Jurkat, Clone E6-1 (cell line): ENCODE data around the gene CUX1.
"Not testable (repeated sequence)": the region's sequence is repeated elsewhere in the genome, so short reads cannot be mapped to it uniquely, and the experiment has no call there.

ENCODE experiments used
- DNase-seq: peaks from one replicate; pipeline ENCODE4 v3.0.0-alpha.2; 2011; ENCODE audit warnings: low read depth, low spot score
- H3K4me3 ChIP-seq: 2 replicates; pipeline ENCODE4 v1.5.1; 2011; ENCODE audit warnings: mild to moderate bottlenecking, low read length, control low read depth, moderate library complexity

CUX1 gene

DNA sequence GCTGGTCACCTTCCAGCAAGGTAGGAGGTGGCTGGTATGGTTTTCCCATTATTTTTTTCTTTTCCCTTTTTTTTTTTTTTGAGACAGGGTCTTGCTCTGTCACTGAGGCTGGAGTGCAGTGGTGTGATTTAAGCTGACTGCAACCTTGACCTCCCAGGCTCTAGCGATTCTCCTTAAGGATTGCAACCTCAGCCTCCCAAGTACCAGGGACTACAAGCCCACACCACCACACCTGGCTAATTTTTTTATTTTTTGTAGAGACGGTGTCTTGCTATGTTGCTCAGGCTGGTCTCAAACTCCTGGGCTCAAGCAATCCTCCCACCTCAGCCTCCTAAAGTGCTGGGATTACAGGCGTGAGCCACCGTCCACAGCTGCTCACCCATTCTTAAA lies 24.7 kb upstream of the CUX1 start:
- not testable (repeated sequence) for H3K4me3 ChIP-seq, DNase-seq

DNA sequence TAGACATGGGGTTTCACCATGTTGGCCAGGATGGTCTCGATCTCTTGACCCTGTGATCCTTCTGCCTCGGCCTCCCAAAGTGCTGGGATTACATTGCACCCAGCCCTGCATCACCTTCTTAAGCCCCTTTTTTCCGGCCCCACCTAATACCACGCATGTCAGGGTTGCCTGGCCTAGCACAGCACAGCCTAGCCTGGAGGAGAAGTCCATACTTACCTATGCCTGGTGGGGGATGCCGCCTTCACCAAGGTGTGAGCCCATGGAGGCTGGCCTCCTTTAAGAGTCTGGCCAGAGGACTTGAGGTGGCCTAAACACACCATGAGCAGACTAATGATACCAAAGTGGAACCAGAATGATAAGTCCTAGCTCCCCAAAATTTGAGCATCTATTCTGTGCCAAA lies 22.0 kb upstream of the CUX1 start:
- no peak overlapping the region for H3K4me3 ChIP-seq
- no peak for DNase-seq

DNA sequence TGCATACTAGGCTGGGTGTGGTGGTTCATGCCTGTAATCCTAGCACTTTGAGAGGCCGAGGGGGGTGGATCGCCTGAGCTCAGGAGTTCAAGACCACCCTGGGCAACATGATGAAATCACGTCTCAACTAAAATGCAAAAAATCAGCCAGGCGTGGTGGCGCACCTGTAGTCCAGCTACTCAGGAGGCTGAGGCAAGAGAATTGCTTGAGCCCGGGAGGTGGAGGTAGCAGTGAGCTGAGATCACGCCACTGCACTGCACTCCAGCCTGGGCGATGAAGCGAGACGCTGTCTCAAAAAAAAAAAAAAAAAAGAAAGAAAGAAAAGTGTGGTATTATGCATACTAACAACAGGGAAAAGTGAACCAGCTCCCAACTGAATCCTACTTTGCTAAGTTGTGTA lies 19.3 kb upstream of the CUX1 start:
- DNase-seq, H3K4me3 ChIP-seq: not testable (repeated sequence)

DNA sequence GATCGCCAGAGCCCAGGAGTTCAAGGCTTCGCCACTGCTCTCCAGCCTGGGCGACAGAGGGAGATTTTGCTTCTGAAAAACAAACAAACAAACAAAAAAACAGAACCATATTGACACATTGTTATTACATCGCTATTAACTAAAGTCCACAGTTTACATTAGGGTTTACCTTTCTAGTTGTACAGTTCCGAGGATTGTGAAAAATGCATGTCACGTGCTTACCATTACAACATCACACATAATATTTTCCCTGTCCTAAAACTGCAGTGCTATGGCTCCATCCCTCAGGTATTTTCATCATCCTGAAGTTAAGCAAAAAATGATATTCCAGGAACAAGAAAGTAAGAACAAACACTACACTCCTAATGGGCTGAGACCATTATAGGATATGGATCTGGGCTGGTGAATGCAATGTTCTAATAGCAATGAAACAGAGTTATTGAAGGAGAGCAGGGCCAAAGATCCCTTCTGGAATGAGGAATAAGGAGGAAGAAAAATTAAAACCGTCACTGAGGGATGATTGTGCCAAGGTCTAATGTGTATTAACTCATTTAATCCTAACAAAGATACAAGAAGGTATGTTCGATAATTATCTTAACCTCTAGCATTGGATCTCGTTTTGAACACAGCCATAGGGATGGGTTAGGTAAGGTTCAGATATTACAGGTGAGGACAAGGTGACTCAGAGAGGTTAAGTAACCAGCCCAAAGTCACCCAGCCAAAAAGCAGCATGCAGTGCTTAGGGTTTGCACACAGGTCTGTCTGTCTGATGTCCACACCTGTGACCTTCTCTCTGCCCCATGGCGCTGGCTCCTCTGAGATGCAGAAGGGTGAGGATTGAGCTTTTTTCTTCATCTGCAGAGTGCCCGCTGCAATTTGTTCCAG lies 14.0 kb upstream of the CUX1 start:
- no peak for DNase-seq
- H3K4me3 ChIP-seq = no peak overlapping the region

DNA sequence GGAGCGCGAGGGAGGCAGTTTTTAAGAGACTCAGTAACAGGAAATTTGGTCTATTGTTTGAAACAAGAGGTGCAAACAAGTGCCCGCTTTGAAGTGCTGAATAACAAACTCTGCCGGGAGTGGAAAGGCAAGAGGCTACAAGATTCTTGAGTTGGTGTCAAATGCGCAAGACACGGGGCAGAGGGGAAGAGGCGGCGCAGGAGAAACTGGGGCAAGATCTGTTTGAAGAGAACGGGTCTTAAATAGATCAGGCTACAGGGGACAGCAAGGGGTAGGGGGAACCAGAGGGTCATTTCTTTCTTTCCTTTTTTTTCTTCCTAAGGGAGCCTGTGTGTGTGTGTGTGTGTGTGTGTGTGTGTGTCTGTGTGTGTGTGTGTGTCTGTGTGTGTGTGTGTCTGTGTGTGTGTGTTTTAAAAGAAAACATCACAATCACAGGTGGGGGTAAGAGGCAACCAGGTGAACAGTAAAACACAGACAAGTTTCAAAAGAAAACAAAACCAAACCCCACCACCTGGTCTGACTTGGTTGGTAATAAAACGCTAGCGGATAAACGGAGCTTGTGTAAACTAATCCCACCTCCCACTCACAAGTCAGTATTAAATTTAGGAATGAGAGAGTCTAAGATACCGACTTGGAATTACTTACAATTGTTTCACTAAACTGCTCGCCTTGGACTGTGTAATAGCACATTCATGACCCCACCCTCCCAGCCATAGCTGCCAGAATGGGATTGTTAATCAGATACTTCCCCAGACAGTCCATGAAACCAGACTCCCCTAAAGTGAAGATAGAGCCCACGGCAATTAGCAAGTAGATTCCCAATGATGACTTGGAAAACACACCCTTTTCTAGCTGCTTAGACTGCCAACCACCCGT lies 13.1 kb upstream of the CUX1 start:
- no peak for DNase-seq
- no peak overlapping the region for H3K4me3 ChIP-seq

DNA sequence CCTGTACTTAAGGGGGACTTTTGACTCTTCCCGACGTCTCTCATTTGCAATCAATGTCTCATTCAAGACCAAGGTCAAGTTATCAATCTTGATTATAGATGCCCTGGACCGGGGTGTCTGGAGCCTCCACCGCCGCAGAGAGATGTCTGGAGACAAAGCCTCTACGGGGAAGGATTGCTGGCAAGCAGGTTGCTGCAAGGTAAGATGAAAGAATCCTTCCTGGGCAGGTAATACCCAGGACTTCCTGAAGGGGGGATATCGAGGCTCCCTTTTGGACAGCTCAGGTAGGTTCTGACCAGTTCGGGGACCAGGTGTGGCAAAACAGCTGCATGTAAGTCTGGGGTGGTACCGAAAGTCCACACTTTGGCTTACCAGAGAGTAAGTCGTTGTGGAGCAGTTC lies 12.5 kb upstream of the CUX1 start:
- no peak for DNase-seq
- H3K4me3 ChIP-seq = no peak overlapping the region

DNA sequence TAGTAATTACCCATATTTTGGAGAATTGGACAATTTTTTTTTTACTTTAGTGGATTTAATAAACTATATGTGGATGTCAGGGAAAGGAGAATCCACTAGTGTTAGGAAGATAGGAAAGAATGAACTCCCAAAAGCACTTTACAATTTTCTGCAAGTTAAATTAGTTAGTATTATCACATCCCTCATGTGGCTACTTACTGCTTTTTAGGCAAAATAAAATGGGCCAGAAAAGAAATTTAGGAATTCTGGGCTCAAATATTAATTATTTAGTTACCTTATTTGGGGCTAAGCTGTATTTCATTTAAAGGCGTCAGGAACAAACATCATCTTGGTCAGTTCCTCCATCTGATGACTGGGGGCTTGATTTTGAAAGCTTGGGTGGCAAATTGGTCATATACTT lies 4.8 kb upstream of the CUX1 start:
- no peak overlapping the region for H3K4me3 ChIP-seq
- DNase-seq = no peak

DNA sequence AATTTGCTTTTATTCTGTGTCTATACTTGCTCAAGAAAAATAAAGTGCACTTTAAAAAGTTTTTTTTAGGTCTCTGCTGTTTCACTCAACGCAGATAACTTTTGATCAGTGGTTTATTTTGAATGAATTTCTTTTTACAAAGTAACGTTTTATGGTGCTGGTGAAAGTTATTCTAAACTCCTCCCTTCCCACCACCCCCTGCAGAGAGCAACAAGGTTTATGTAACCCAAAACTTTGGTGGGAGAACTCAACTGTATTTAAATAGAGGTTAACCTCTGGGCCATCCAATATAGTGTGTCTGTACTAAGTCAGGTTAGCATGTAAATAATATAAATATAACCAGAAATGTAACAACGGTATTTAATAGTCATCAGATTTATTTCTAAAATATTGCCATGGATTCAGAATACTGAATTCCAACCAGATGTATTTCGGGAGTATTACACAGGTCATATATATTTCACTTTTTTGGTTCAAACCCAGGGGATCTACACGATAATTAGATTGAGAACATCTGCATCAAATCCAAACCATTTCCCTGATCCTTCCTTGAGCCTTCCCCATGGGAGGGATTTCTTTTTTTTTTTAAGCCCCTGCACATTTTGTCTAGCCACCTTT lies 3.9 kb upstream of the CUX1 start:
- no peak for DNase-seq
- H3K4me3 ChIP-seq = peak overlapping the region; percentile 67

DNA sequence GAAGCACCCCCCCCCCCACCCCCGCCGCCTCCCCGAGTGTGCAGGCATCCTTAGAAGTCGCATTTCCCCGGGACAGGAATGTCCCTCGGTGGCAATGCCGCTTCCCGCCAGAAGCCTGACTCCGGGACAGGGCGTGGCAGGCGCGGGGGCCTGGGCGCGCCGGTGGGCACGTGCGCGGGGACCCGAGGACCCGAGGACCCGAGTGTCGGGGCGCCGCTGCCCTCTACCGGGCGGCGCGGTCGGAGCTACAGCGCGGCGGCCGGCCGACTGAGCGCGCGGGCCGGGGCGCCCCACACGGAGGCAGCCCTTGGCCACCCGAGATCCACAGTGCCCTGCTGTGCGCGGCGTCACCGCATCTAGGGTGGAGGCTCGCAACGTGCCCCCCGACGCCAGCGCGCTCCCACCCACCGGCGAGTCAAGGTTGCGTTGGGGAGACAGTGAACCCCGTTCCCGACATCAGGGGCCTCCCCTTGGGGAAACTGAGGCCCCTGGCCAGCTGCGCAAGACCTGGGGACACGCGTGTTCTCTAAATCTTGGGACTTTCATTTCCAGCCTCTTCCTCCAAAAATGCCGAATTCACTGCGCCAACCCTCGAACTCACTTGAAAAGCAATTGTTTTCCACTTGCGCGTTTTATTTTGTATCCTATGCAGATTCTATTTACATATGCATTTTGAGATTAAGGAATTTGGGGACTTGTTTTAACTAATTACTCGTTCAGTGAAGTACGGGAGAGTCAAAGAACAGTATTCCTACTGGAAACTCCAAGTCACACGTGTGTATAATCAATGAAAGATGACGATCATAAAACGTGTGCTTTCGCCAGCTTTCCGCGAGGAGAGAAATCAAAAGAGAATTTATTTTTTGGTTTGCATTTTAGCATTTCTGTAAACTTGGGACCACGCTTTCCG lies 3.1 kb upstream of the CUX1 start:
- peak; percentile 42 for DNase-seq
- H3K4me3 ChIP-seq = peak overlapping the region; percentile 67

DNA sequence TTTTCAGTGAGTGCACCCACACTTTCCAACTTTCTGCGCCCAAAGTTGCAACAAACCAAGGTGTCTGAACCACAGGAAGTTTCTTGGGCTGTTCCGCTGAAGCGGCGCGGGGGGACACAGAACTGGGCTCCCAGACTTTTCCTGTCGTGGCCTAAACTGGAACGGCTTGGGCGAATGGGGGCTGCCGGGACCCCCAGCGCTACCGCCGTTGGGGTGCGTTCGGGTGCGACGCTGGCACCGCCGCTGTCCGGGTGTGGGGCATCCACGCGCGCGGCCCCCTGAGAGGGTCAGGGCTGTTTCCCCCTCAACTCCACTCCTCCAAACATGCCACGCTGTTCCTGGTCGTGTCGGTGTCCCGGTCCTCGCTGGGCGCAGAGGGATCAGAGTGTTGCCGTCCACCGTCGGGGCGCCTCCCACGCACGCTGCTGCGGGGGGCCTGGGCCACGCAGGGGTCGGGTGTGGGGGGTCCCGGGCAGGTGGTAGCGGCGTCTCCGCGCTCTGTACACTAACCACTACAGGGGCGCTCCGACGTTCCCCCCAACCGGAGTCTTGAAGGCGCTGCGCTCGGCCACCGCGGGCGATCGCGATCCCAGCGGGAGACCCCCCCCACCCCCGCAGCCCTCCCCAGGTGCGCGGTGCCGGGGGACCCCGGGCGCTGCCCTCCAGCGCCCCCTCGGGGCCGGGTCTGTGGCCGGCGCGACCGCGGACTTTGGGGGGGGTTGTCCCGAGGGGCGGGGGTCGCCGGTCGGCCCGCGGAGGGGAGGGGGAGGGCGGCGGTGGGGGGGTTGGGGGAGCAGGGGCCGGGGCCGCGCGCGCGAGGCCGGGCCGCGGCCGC lies 2.2 kb upstream of the CUX1 start:
- peak; percentile 31 for DNase-seq
- H3K4me3 ChIP-seq = peak overlapping the region; percentile 67

DNA sequence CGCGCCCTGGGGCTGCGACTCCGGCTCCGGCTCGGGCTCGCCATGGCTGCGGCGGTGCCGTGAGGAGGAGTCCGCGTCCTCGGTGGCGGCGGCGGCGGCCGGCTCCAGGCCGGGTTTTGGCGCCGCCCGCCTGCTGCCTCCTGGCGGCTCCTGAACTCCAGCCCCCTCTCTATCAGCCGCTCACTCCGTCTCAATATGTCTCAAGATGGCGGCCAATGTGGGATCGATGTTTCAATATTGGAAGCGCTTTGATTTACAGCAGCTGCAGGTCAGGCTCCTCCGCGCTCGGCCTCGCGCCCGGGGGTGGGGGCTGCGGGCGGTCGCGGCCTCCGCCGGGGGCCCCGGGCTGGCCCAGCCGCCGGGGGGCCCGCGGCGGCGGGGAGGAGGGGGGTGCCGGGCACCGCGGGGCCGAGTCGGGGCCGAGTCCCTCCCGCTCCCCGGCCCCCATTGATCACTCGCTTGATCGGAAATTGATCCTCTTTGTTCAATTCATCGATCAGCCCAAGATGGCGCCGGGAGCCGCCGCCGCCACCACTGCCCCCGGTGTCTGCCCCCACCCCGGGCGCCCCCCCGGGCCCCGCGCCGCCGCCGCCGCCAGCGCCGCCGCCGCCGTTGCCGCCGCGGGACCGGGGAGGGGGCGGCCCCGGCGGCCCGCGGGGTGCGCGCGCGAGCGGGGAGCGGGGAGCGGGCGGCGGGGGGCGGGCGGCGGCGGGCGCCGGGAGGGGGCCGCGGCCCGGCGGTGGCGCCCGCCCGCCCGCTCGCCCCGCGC lies 1.4 kb upstream of the CUX1 start:
- H3K4me3 ChIP-seq = peak overlapping the region; percentile 55
- DNase-seq = peak; percentile 80

DNA sequence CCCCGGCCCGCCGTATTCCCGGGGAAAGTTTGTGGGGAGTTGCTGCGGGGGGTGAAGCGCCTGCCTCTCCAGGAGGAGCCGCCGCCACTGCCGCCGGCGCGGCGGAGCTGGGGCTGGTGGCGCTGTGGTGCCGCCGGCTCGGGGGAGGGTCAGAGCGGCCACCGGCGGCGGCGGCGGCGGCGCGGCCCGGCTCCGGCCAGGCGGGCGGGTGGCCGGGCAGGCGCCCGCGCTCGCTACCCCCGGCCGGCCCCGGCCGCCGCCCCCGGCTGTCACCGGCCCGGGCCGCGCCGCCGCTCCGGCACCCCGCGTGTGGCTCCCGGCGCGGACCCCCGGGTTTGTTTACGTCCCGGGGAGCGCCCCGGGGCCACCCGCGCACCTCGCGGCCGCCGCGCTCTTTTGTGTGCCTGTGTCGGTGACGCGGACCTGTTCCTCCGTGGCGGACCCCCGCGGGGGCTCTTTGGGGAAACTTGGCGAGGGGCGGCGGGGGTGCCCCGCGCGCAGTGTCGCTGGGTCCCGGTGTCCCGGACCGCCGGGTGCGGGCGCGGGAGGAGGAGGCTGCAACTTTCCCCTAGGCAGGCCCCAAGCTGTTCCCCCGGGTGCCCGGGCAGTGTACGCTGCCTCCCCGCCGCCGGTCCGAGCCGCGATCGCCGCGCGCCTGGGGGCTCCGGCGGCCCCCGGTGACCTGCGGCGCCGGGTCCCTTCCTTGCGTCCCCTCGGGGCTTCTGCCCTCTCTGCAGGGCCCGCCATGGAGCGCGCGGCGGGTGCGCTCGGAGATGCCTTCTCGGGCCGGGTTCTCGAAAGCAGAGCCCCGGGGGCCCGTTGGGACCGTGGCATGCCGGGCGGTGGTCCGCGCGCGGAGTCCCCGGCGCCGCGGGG lies 593 bp upstream of the CUX1 start:
- peak overlapping the region; percentile 56 for H3K4me3 ChIP-seq
- DNase-seq = no peak

DNA sequence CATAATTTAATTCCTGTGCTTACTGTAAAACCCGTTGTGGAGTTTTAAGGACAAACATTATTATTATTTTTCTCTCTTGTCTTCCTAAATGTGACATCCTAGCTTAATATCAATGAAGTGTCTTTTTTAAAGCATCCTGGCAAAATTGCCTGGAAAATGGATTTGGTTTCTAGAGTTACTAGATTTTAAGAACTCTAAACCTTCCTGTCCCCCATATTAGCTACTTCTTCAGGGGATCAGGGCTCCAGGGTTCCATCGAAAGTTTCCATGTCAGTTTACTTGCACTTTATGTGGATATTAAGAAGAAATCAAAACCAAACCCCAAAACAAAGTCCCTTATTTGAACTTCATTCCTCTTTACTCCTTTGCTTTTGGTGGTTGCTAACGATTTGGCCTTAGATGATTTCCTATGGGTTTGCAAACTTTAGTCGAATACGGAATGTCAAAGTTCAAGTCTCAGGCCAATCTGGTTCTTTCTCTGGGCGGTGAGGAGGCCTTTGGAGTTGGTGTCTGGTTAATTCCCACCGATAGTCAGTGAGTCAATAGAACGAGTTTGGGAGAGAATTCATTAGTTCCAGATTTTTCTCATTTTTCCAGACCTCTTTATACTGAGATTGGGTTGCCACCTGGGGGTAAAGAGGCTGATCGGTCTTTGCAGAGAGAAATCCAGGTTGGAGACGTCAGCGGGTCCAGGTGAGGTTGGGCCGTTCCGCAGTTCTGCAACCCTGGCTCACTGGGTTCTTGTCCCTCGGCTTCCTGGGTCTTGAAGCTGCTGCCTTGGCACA lies 1.1 kb downstream of the CUX1 start:
- H3K4me3 ChIP-seq = no peak overlapping the region
- no peak for DNase-seq

DNA sequence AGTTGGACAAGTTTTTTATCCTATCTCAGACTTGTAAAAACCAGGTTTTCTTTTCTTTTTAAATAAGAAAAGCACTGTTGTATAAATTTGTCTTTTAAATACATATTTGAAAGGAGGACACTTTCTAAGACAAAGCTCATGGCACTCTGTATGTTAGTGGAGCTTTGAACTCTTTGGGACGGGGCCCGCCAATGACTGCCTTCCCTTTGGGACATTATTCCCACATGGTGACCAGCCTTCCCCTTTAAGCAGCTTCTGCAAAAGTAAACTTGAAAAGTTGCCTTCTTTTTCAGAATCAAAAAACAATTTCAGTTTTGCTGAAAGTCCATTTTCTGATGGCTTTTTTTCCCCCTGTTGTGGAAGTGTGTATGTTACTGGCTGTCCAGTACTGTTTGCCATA lies 1.8 kb downstream of the CUX1 start:
- no peak for DNase-seq
- H3K4me3 ChIP-seq = no peak overlapping the region

DNA sequence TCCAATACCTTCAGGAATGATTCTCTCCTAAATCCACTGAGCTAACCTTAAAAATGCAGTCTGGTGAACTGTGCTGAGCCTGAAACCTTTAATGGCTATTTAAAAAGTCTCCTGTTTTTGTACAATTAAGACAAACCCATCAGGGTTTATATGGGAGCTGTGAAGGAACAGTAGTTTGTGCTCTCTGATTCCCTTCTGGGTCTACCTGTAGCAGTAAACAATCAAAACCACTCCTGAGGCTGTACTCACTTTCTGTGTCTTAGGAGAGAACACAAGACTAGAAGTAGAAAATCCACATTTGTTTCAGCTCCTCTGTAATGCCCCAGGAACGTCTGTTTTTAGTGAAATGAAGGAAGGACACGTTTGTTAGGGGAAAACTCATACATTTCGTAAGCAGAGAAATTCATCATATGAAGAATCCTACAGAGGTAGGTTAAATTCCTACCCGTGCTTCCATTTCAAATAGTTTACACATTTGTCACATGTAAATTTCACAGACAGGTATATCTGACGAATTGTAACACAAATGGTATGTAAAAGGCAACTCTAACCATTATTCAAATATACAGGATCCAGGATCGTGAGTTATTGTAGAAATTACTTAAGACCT lies 2.6 kb downstream of the CUX1 start:
- H3K4me3 ChIP-seq = no peak overlapping the region
- no peak for DNase-seq
